H1 (cell line): Measurements from ENCODE around the gene USP1. TPM values are rescaled to one million over a fixed set of nuclear protein-coding genes. Genes with fewer than 3 reads are reported as not detected.

Experiments used
- CEBPB ChIP-seq: IDR thresholded peaks from 2 replicates; pipeline ENCODE4 v1.6.1; 2012; ENCODE audit warnings: low read depth, low read length
- polyA plus RNA-seq, 7 experiments: library from polyadenylated mRNA; depleted of rRNA in 3 of 7; stranded (reverse) in 5 of 7; unstranded in 2 of 7; fragments of >200 nt in 5 of 7; fragments of 200-250 nt in 2 of 7; gene quantifications; 1 replicate in 5 of 7; 2 replicates in 1 of 7; 4 replicates in 1 of 7; pipeline versions ENCODE4 v1.2.1 to v1.2.3, GENCODE V29; 2011 to 2013; ENCODE audit warnings: missing spikeins in 2 of 7, mixed read lengths in 2 of 7
- total RNA-seq: library from RNA; stranded (reverse); fragmentation: NEBNext Ultra II Directional; extraction: Animal tissue kit (Norgen Biotek cat#: 25700); gene quantifications from 2 replicates; pipeline ENCODE4 v1.2.1, GENCODE V29; 2021
- TF ChIP-seq, protein P1 (sequence below): fragments of 300-600 bp; sonication (generic); IDR thresholded peaks from 2 replicates; pipeline ENCODE4 v1.7.1; 2012; ENCODE audit warnings: low read length, moderate library complexity, mild to moderate bottlenecking, inconsistent platforms; ENCODE audit not compliant: insufficient replicate concordance

The USP1 gene
- total and polyA plus RNA-seq, 2 of the 8 experiments (the other 6 are each of a cell fraction or from before 2014, with no cell fraction given), result 9.1 to 49.6 TPM

DNA sequence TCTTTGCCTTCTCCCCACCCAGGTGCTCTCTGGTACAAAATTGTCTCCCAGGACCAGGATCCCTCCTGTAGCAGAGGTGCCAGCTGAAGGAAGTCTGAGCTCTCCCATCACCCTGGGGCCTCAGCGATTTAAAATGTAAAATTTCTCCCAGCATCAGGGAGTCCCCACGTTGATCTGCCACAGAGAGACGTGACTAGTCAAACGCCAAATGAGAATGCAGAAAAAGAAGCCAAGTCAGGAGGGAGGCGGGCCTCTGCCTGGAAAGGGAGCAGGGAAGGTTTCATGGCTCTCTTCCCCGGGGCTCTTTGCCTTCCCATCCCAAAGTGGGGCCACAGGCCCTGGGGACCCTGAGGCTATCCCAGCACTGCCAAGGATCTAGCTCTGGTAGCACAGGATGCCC lies 40.0 kb upstream of the USP1 start (continued):
- TF ChIP-seq, protein P1, sequence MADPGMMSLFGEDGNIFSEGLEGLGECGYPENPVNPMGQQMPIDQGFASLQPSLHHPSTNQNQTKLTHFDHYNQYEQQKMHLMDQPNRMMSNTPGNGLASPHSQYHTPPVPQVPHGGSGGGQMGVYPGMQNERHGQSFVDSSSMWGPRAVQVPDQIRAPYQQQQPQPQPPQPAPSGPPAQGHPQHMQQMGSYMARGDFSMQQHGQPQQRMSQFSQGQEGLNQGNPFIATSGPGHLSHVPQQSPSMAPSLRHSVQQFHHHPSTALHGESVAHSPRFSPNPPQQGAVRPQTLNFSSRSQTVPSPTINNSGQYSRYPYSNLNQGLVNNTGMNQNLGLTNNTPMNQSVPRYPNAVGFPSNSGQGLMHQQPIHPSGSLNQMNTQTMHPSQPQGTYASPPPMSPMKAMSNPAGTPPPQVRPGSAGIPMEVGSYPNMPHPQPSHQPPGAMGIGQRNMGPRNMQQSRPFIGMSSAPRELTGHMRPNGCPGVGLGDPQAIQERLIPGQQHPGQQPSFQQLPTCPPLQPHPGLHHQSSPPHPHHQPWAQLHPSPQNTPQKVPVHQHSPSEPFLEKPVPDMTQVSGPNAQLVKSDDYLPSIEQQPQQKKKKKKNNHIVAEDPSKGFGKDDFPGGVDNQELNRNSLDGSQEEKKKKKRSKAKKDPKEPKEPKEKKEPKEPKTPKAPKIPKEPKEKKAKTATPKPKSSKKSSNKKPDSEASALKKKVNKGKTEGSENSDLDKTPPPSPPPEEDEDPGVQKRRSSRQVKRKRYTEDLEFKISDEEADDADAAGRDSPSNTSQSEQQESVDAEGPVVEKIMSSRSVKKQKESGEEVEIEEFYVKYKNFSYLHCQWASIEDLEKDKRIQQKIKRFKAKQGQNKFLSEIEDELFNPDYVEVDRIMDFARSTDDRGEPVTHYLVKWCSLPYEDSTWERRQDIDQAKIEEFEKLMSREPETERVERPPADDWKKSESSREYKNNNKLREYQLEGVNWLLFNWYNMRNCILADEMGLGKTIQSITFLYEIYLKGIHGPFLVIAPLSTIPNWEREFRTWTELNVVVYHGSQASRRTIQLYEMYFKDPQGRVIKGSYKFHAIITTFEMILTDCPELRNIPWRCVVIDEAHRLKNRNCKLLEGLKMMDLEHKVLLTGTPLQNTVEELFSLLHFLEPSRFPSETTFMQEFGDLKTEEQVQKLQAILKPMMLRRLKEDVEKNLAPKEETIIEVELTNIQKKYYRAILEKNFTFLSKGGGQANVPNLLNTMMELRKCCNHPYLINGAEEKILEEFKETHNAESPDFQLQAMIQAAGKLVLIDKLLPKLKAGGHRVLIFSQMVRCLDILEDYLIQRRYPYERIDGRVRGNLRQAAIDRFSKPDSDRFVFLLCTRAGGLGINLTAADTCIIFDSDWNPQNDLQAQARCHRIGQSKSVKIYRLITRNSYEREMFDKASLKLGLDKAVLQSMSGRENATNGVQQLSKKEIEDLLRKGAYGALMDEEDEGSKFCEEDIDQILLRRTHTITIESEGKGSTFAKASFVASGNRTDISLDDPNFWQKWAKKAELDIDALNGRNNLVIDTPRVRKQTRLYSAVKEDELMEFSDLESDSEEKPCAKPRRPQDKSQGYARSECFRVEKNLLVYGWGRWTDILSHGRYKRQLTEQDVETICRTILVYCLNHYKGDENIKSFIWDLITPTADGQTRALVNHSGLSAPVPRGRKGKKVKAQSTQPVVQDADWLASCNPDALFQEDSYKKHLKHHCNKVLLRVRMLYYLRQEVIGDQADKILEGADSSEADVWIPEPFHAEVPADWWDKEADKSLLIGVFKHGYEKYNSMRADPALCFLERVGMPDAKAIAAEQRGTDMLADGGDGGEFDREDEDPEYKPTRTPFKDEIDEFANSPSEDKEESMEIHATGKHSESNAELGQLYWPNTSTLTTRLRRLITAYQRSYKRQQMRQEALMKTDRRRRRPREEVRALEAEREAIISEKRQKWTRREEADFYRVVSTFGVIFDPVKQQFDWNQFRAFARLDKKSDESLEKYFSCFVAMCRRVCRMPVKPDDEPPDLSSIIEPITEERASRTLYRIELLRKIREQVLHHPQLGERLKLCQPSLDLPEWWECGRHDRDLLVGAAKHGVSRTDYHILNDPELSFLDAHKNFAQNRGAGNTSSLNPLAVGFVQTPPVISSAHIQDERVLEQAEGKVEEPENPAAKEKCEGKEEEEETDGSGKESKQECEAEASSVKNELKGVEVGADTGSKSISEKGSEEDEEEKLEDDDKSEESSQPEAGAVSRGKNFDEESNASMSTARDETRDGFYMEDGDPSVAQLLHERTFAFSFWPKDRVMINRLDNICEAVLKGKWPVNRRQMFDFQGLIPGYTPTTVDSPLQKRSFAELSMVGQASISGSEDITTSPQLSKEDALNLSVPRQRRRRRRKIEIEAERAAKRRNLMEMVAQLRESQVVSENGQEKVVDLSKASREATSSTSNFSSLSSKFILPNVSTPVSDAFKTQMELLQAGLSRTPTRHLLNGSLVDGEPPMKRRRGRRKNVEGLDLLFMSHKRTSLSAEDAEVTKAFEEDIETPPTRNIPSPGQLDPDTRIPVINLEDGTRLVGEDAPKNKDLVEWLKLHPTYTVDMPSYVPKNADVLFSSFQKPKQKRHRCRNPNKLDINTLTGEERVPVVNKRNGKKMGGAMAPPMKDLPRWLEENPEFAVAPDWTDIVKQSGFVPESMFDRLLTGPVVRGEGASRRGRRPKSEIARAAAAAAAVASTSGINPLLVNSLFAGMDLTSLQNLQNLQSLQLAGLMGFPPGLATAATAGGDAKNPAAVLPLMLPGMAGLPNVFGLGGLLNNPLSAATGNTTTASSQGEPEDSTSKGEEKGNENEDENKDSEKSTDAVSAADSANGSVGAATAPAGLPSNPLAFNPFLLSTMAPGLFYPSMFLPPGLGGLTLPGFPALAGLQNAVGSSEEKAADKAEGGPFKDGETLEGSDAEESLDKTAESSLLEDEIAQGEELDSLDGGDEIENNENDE, result no peak
- TF ChIP-seq CEBPB, result no peak
